SK-N-SH (cell line): Measurements from ENCODE around the gene RASSF8.

ENCODE experiments used
- CTCF ChIP-seq: fragments of 200-600 bp; sonication (generic); IDR thresholded peaks from 2 replicates; pipeline ENCODE4 v1.6.1; 2017; ENCODE audit warnings: antibody characterized with exemption, mild to moderate bottlenecking, moderate library complexity
- EP300 ChIP-seq, 2 experiments: IDR thresholded peaks; 2 replicates each; pipeline versions ENCODE4 v1.4.0 to v1.6.1; 2012; ENCODE audit warnings: borderline replicate concordance in 1 of 2, low read depth in 1 of 2, low read length in 1 of 2
- GABPA ChIP-seq: IDR thresholded peaks from 2 replicates; pipeline ENCODE4 v1.4.0; 2012; ENCODE audit warnings: low read depth, mild to moderate bottlenecking
- POLR2AphosphoS5 ChIP-seq: IDR thresholded peaks from 2 replicates; pipeline ENCODE4 v1.6.1; 2012; ENCODE audit warnings: low read depth, low read length
- RAD21 ChIP-seq: IDR thresholded peaks from 2 replicates; pipeline ENCODE4 v1.6.1; 2012; ENCODE audit warnings: mild to moderate bottlenecking, low read length
- REST ChIP-seq: IDR thresholded peaks from 2 replicates; pipeline ENCODE4 v1.6.1; 2012; ENCODE audit warnings: mild to moderate bottlenecking, low read depth, low read length, moderate library complexity
- RXRA ChIP-seq: IDR thresholded peaks from 2 replicates; pipeline ENCODE4 v1.4.0; 2012; ENCODE audit warnings: low read depth, mild to moderate bottlenecking, borderline replicate concordance
- SMC3 ChIP-seq: IDR thresholded peaks from 2 replicates; pipeline ENCODE4 v1.6.1; 2012; ENCODE audit warnings: low read depth, low read length, improper control_type of control experiment
- USF1 ChIP-seq: IDR thresholded peaks from 2 replicates; pipeline ENCODE4 v1.4.0; 2012; ENCODE audit warnings: low read depth, borderline replicate concordance
- USF2 ChIP-seq: fragments of 150-350 bp; IDR thresholded peaks from 2 replicates; pipeline ENCODE4 v1.6.1; 2017; ENCODE audit warnings: antibody characterized with exemption, low read length, low read depth, borderline replicate concordance

GRCh38 chr12:26058308-26058707, 99.8 kb downstream of the RASSF8 start:
- TF ChIP-seq CTCF (peak; percentile 32), RXRA (no peak), GABPA (no peak), EP300 (IDR thresholded peaks at IDR 0.05; ENCODE audit: borderline replicate concordance in 1 of 2, low read depth in 1 of 2, low read length in 1 of 2) (no peak), POLR2AphosphoS5 (no peak), SMC3 (no peak), REST (no peak), RAD21 (no peak), USF1 (no peak), USF2 (no peak)
